Neural crest cell (in vitro differentiated cells): Measurements from ENCODE around the gene ZBTB44. TPM values are rescaled to one million over a fixed set of nuclear protein-coding genes. Genes with fewer than 3 reads are reported as not detected.
"Not testable (repeated sequence)": the region's sequence is repeated elsewhere in the genome, so short reads cannot be mapped to it uniquely, and the experiment has no call there.

ENCODE experiments used
- DNase-seq: peaks from one replicate; pipeline ENCODE4 v3.0.0; 2021; ENCODE audit warnings: low read depth, mixed read lengths, low spot score
- H3K27ac Mint-ChIP-seq: one replicate; pipeline ENCODE4 v1.8.0; 2021; ENCODE audit warnings: mild to moderate bottlenecking, mixed read lengths; ENCODE audit not compliant: unreplicated experiment
- H3K27me3 Mint-ChIP-seq: 2 replicates; pipeline ENCODE4 v1.8.0; 2021; ENCODE audit warnings: low read depth, mild to moderate bottlenecking, mixed read lengths
- H3K36me3 Mint-ChIP-seq: 2 replicates; pipeline ENCODE4 v1.8.0; 2021; ENCODE audit warnings: low read depth, mild to moderate bottlenecking, mixed read lengths
- H3K4me1 Mint-ChIP-seq: 2 replicates; pipeline ENCODE4 v1.8.0; 2021; ENCODE audit warnings: mixed read lengths
- H3K4me3 Mint-ChIP-seq: one replicate; pipeline ENCODE4 v1.8.0; 2021; ENCODE audit warnings: mild to moderate bottlenecking, mixed read lengths
- H3K9me3 Mint-ChIP-seq: 2 replicates; pipeline ENCODE4 v1.8.0; 2021; ENCODE audit warnings: mixed read lengths
- CTCF ChIP-seq: fragments of 200-600 bp; sonication (generic); conservative IDR thresholded peaks from 2 replicates; pipeline ENCODE4 v1.5.0; 2021; ENCODE audit warnings: antibody characterized with exemption, mild to moderate bottlenecking
- total RNA-seq: library from RNA; stranded (reverse); gene quantifications from 2 replicates; pipeline ENCODE4 v1.2.1, GENCODE V29; 2021

ZBTB44 gene
- total RNA-seq, 1 donor from 2014 or later = 28.1 TPM

DNA sequence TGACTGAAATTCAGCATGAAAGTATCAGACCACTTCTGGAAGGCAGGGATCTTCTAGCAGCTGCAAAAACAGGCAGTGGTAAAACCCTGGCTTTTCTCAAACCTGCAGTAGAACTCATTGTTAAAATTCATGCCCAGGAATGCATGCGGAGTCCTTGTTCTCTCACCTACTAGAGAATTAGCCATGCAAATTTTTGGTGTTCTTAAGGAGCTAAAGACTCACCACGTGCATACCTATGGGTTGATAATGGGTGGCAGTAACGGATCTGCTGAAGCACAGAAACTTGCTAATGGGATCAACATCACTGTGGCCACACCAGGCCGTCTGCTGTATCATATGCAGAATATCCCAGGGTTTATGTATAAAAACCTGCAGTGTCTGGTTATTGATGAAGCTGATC is 19.1 kb downstream of the ZBTB44 start:
- Mint-ChIP-seq H3K27me3 (no peaks in the 10 kb centered on the region), H3K27ac (no peak overlapping the region), H3K36me3 (peaks cover 9% of the 10 kb centered on the region), H3K9me3 (no peaks in the 10 kb centered on the region), H3K4me3 (no peak overlapping the region), H3K4me1 (peaks cover 3% of the 10 kb centered on the region)
- TF ChIP-seq CTCF = no peak
- DNase-seq = no peak

DNA sequence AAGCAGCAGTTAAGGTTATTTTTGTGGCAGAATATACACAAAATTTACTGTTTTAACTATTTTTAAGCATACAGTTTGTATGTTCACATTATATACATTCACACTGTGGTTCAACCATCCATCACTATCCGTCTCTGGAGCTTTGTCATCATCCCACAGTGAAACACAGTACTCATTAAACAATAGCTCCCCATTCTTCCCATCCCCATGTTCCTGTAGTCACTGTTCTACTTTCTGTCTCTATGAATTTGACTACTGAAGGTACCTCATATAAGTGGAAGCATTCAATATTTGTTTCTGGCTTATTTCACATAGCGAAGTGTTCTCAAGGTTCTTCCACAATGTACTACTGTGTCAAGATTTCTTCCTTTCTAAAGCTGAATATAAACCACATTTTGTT is 32.6 kb downstream of the ZBTB44 start:
- no peak for TF ChIP-seq CTCF
- peaks cover 8% of the 10 kb centered on the region for H3K4me1 Mint-ChIP-seq
- no peaks in the 10 kb centered on the region for H3K27me3 Mint-ChIP-seq
- H3K9me3 Mint-ChIP-seq = peaks cover 8% of the 10 kb centered on the region
- peaks cover 13% of the 10 kb centered on the region for H3K36me3 Mint-ChIP-seq
- no peak overlapping the region for H3K4me3 Mint-ChIP-seq
- no peak for DNase-seq
- H3K27ac Mint-ChIP-seq = no peak overlapping the region

DNA sequence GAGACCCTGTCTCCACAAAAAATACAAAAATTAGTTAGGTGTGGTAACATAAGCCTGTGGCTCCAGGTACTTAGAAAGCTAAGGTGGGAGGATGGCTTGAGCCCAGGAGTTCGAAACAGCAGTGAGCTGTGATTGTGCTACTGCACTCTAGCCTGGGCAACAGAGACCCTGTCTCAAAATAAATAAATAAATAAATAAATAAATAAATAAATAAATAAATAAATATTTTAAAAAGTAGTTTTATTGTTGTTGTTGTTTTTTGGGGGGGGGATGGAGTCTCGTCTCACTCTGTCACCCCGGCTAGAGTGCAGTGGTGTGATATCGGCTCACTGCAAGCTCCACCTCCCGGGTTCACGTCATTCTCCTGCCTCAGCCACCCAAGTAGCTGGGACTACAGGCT is 33.4 kb downstream of the ZBTB44 start:
- DNase-seq, H3K4me3 Mint-ChIP-seq, H3K4me1 Mint-ChIP-seq, H3K27ac Mint-ChIP-seq, H3K9me3 Mint-ChIP-seq, H3K27me3 Mint-ChIP-seq: not testable (repeated sequence)
- peaks cover 13% of the 10 kb centered on the region for H3K36me3 Mint-ChIP-seq

GRCh38 chr11:130279989-130280388 is 34.7 kb downstream of the ZBTB44 start:
- Mint-ChIP-seq H3K27ac (no peak overlapping the region), H3K36me3 (peaks cover 10% of the 10 kb centered on the region), H3K9me3 (peaks cover 8% of the 10 kb centered on the region)

DNA sequence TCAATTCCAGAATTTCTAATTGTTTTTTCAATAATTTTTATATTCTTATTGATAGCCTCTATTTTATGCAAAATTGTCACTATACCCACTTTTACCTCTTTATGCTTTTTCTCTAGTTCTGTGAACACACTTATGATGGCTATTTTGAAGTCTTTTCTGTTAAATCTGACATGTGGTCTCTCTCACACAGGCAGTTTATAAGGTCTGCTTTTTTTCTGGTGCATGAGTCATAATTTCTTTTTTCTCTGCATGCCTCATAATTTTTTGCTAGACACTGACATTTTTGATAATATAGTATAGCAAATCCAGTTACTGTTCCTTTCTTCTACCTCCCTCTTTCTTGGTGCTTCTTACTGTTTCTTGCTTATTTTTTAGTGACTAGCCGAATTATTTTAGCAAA is 36.0 kb downstream of the ZBTB44 start:
- Mint-ChIP-seq H3K9me3 (peaks cover 8% of the 10 kb centered on the region), H3K36me3 (peaks cover 10% of the 10 kb centered on the region), H3K27ac (no peak overlapping the region), H3K4me1 (no peaks in the 10 kb centered on the region), H3K27me3 (no peaks in the 10 kb centered on the region), H3K4me3 (no peak overlapping the region)
- no peak for TF ChIP-seq CTCF
- DNase-seq = no peak

More at GRCh38 chr11:130279989-130280388, 34.7 kb downstream of the ZBTB44 start:
- Mint-ChIP-seq H3K4me3 (no peak overlapping the region), H3K27me3 (no peaks in the 10 kb centered on the region), H3K4me1 (no peaks in the 10 kb centered on the region)
- DNase-seq = no peak
- no peak for TF ChIP-seq CTCF

- H3K27ac Mint-ChIP-seq = no peak overlapping the region
- H3K4me1 Mint-ChIP-seq = no peaks in the 10 kb centered on the region
- H3K36me3 Mint-ChIP-seq = peaks cover 10% of the 10 kb centered on the region
- no peaks in the 10 kb centered on the region for H3K27me3 Mint-ChIP-seq
- TF ChIP-seq CTCF = no peak
- no peak overlapping the region for H3K4me3 Mint-ChIP-seq
- no peak for DNase-seq
- peaks cover 8% of the 10 kb centered on the region for H3K9me3 Mint-ChIP-seq
These were observed 36.6 kb downstream of the ZBTB44 start for GRCh38 chr11:130278151-130278550.
